ENCODE data around the gene PRSS50.

GRCh38 chr3:46685446-46685845, 32.2 kb downstream of the PRSS50 start:
- TF ChIP-seq CTCF (IDR thresholded peaks at IDR 0.05) (no peak), POLR2A (IDR thresholded peaks at IDR 0.05) (no peak), POLR2AphosphoS5 (IDR thresholded peaks at IDR 0.05; ENCODE audit: insufficient read depth in 1 of 2, low read depth in 1 of 2) (no peak)

Data from vagina (tissue), 2 donors.